H9 (cell line): Measurements from ENCODE around the gene NPAT. TPM values are rescaled to one million over a fixed set of nuclear protein-coding genes. Genes with fewer than 3 reads are reported as not detected.

Source experiments
- DNase-seq: peaks from one replicate; pipeline ENCODE4 v3.0.0-alpha.2; 2017
- H2AFZ ChIP-seq: one replicate; pipeline ENCODE4 v1.6.1; 2013; ENCODE audit warnings: mild to moderate bottlenecking, low read length, control low read depth, moderate library complexity
- H2AK5ac ChIP-seq: 2 replicates; pipeline ENCODE4 v1.6.1; 2013; ENCODE audit warnings: low read length, control low read depth, mixed read lengths; ENCODE audit not compliant: insufficient read length
- H2BK120ac ChIP-seq: one replicate; pipeline ENCODE4 v1.6.1; 2013; ENCODE audit warnings: low read depth, mild to moderate bottlenecking, low read length, control low read depth, inconsistent platforms; ENCODE audit not compliant: poor library complexity, severe bottlenecking
- H2BK12ac ChIP-seq: 2 replicates; pipeline ENCODE4 v1.6.1; 2013; ENCODE audit warnings: low read length, control low read depth, mixed read lengths, low read depth; ENCODE audit not compliant: insufficient read length
- H2BK15ac ChIP-seq: 2 replicates; pipeline ENCODE4 v1.6.1; 2013; ENCODE audit warnings: low read depth, low read length, control low read depth
- H2BK20ac ChIP-seq: one replicate; pipeline ENCODE4 v1.6.1; 2013; ENCODE audit warnings: low read depth, mild to moderate bottlenecking, low read length, control low read depth, inconsistent platforms; ENCODE audit not compliant: poor library complexity, severe bottlenecking
- H2BK5ac ChIP-seq: 2 replicates; pipeline ENCODE4 v1.6.1; 2013; ENCODE audit warnings: low read length, control low read depth, mixed read lengths; ENCODE audit not compliant: insufficient read length
- H3K14ac ChIP-seq: 2 replicates; pipeline ENCODE4 v1.6.1; 2013; ENCODE audit warnings: low read length, control low read depth; ENCODE audit not compliant: insufficient read depth
- H3K18ac ChIP-seq: 2 replicates; pipeline ENCODE4 v1.6.1; 2013; ENCODE audit warnings: low read depth, mild to moderate bottlenecking, mixed read lengths, low read length, control low read depth; ENCODE audit not compliant: insufficient read length
- H3K23ac ChIP-seq: 2 replicates; pipeline ENCODE4 v1.6.1; 2013; ENCODE audit warnings: low read length, control low read depth, mixed read lengths, low read depth; ENCODE audit not compliant: insufficient read length
- H3K23me2 ChIP-seq: 2 replicates; pipeline ENCODE4 v1.6.1; 2013; ENCODE audit warnings: low read depth, mild to moderate bottlenecking, mixed read lengths, low read length, control low read depth; ENCODE audit not compliant: insufficient read length, poor library complexity, severe bottlenecking
- H3K27ac ChIP-seq: 2 replicates; pipeline ENCODE4 v1.5.1; 2013; ENCODE audit warnings: low read length, control low read depth, mixed read lengths, low read depth; ENCODE audit not compliant: insufficient read length
- H3K27me3 ChIP-seq: 2 replicates; pipeline ENCODE4 v1.6.1; 2013; ENCODE audit warnings: low read length, control low read depth, inconsistent platforms; ENCODE audit not compliant: insufficient read depth
- H3K4ac ChIP-seq: 2 replicates; pipeline ENCODE4 v1.6.1; 2013; ENCODE audit warnings: low read depth, mild to moderate bottlenecking, control low read depth, inconsistent platforms, low read length, moderate library complexity
- H3K4me1 ChIP-seq: 2 replicates; pipeline ENCODE4 v1.6.1; 2013; ENCODE audit warnings: low read length, control low read depth, inconsistent platforms; ENCODE audit not compliant: insufficient read depth
- H3K4me2 ChIP-seq: 2 replicates; pipeline ENCODE4 v1.6.1; 2013; ENCODE audit warnings: low read length, control low read depth, mixed read lengths; ENCODE audit not compliant: insufficient read length, insufficient read depth
- H3K56ac ChIP-seq: 2 replicates; pipeline ENCODE4 v1.6.1; 2013; ENCODE audit warnings: low read depth, mild to moderate bottlenecking, mixed read lengths, low read length, control low read depth; ENCODE audit not compliant: insufficient read length
- H3K79me1 ChIP-seq: 2 replicates; pipeline ENCODE4 v1.6.1; 2013; ENCODE audit warnings: low read depth, mild to moderate bottlenecking, moderate library complexity, low read length, control low read depth, inconsistent platforms; ENCODE audit not compliant: insufficient read depth, poor library complexity, severe bottlenecking
- H3K79me2 ChIP-seq: 2 replicates; pipeline ENCODE4 v1.6.1; 2013; ENCODE audit warnings: low read length, control low read depth, inconsistent platforms; ENCODE audit not compliant: insufficient read depth
- H3K9ac ChIP-seq: 2 replicates; pipeline ENCODE4 v1.6.1; 2013; ENCODE audit warnings: low read length, control low read depth, mixed read lengths; ENCODE audit not compliant: insufficient read length; ENCODE audit errors: extremely low read depth
- H3K9me3 ChIP-seq: one replicate; pipeline ENCODE4 v1.6.1; 2013; ENCODE audit warnings: low read depth, low read length, inconsistent platforms; ENCODE audit not compliant: control insufficient read depth
- H3T11ph ChIP-seq: one replicate; pipeline ENCODE4 v1.6.1; 2013; ENCODE audit warnings: mild to moderate bottlenecking, low read length, control low read depth, inconsistent platforms
- H4K20me1 ChIP-seq: one replicate; pipeline ENCODE4 v1.6.1; 2013; ENCODE audit not compliant: control insufficient read depth, insufficient read length, insufficient read depth
- H4K5ac ChIP-seq: 2 replicates; pipeline ENCODE4 v1.6.1; 2013; ENCODE audit warnings: low read depth, mild to moderate bottlenecking, mixed read lengths, low read length, control low read depth; ENCODE audit not compliant: insufficient read length
- H4K8ac ChIP-seq: replicated peaks from 2 replicates; pipeline ENCODE4 v1.6.1; 2013; ENCODE audit warnings: low read length, control low read depth, mixed read lengths, low read depth; ENCODE audit not compliant: insufficient read length
- H4K91ac ChIP-seq: 2 replicates; pipeline ENCODE4 v1.6.1; 2013; ENCODE audit warnings: low read depth, mild to moderate bottlenecking, moderate library complexity, mixed read lengths, low read length, control low read depth; ENCODE audit not compliant: insufficient read length
- H3K27ac Mint-ChIP-seq, 3 experiments: 2 replicates in 2 of 3; 3 replicates in 1 of 3; pipeline ENCODE4 v1.8.0; 2020 to 2021; ENCODE audit warnings: mixed read lengths in 3 of 3, mild to moderate bottlenecking in 1 of 3, moderate library complexity in 1 of 3
- H3K27me3 Mint-ChIP-seq: 2 replicates; pipeline ENCODE4 v1.8.0; 2021; ENCODE audit warnings: low read depth, mild to moderate bottlenecking, moderate library complexity, mixed read lengths
- H3K36me3 Mint-ChIP-seq, 3 experiments: 2 replicates in 2 of 3; 3 replicates in 1 of 3; pipeline ENCODE4 v1.8.0; 2020 to 2021; ENCODE audit warnings: low read depth in 3 of 3, mixed read lengths in 3 of 3; ENCODE audit not compliant: insufficient read depth in 1 of 3
- H3K4me1 Mint-ChIP-seq, 2 experiments: 2 replicates each; pipeline ENCODE4 v1.8.0; 2020; ENCODE audit warnings: mixed read lengths in 2 of 2
- H3K4me3 Mint-ChIP-seq, 2 experiments: 2 replicates in 1 of 2; 3 replicates in 1 of 2; pipeline ENCODE4 v1.8.0; 2020 to 2021; ENCODE audit warnings: mild to moderate bottlenecking in 2 of 2, mixed read lengths in 2 of 2, moderate library complexity in 1 of 2
- H3K9me3 Mint-ChIP-seq, 2 experiments: 2 replicates in 1 of 2; 3 replicates in 1 of 2; pipeline ENCODE4 v1.8.0; 2020; ENCODE audit warnings: mild to moderate bottlenecking in 2 of 2, mixed read lengths in 2 of 2, moderate library complexity in 1 of 2
- CTCF ChIP-seq: fragments of 200-600 bp; sonication (generic); conservative IDR thresholded peaks from 3 replicates; pipeline ENCODE4 v1.8.0; 2021; ENCODE audit warnings: antibody characterized with exemption, mild to moderate bottlenecking
- WGBS: extraction: QIAGEN DNeasy Blood & Tissue Kit; methylation state at CpG from one replicate; pipeline ENCODE4 v1.1.7; 2013; ENCODE audit warnings: missing lambda C conversion rate, low lambda C conversion rate, mixed read lengths; ENCODE audit not compliant: insufficient read length; ENCODE audit errors: extremely low coverage; 5-methylcytosine and 5-hydroxymethylcytosine counted together
- total RNA-seq: library from RNA; stranded (reverse); gene quantifications from 2 replicates; pipeline ENCODE4 v1.2.1, GENCODE V29; 2021

The NPAT gene
- total RNA-seq, 1 experiment from 2014 or later = 22.9 TPM

GRCh38 chr11:108224911-108225786, 2.7 kb upstream of the NPAT start:
- H2BK12ac ChIP-seq = no peak overlapping the region

More at GRCh38 chr11:108224911-108225786, 2.7 kb upstream of the NPAT start:
- H3K23ac ChIP-seq = no peak overlapping the region
- no peak overlapping the region for H2AK5ac ChIP-seq
- no peak overlapping the region for H3K27ac ChIP-seq
- no peak overlapping the region for H4K5ac ChIP-seq
- H3K27me3 ChIP-seq = no peaks in the 10 kb centered on the region
- no peak overlapping the region for H2BK15ac ChIP-seq
- H2BK20ac ChIP-seq = no peak overlapping the region
- H3K4me2 ChIP-seq = no peak overlapping the region
- no peaks in the 10 kb centered on the region for H4K20me1 ChIP-seq
- H3K56ac ChIP-seq = no peak overlapping the region
- H3K4me1 ChIP-seq = no peaks in the 10 kb centered on the region
- H3K79me2 ChIP-seq = peaks cover 27% of the 10 kb centered on the region; the same call in 1 of the 2 replicates
- Mint-ChIP-seq H3K27ac (peak overlapping the region in 2 of 3 experiments; percentile 3 to 18; a peak in 1 of 7 replicates), H3K4me3 (peak overlapping the region in 1 of 2 experiments; percentile 1; a peak in 1 of 5 replicates), H3K36me3 (peaks cover 9 to 45% (median 23%) of the 10 kb centered on the region in 3 experiments), H3K9me3 (no peaks in the 10 kb centered on the region; a peak in 1 of 5 replicates), H3K4me1 (peaks cover 11% of the 10 kb centered on the region in 2 experiments), H3K27me3 (no peaks in the 10 kb centered on the region)
- H2AFZ ChIP-seq = no peak overlapping the region
- no peak overlapping the region for H2BK120ac ChIP-seq
- no peak overlapping the region for H3K9ac ChIP-seq
- no peak overlapping the region for H4K8ac ChIP-seq
- no peak overlapping the region for H2BK5ac ChIP-seq
- WGBS = no CpG with 5 or more reads among the region's 14 CpGs
- TF ChIP-seq CTCF = no peak
- no peak for DNase-seq
- peaks cover 14% of the 10 kb centered on the region for H3K23me2 ChIP-seq
- H4K91ac ChIP-seq = no peak overlapping the region
- H3K4ac ChIP-seq = no peak overlapping the region
- no peak overlapping the region for H3T11ph ChIP-seq
- no peak overlapping the region for H3K18ac ChIP-seq
- H3K9me3 ChIP-seq = no peaks in the 10 kb centered on the region
- no peak overlapping the region for H3K14ac ChIP-seq
- H3K79me1 ChIP-seq = no peaks in the 10 kb centered on the region
